ENCODE data around the gene MAPK12. TPM values are rescaled to one million over a fixed set of nuclear protein-coding genes. Genes with fewer than 3 reads are reported as not detected.

Gene MAPK12
- total RNA-seq, 4 donors from 2014 or later = 3.6 to 17.7 (median 5.4) TPM

DNA sequence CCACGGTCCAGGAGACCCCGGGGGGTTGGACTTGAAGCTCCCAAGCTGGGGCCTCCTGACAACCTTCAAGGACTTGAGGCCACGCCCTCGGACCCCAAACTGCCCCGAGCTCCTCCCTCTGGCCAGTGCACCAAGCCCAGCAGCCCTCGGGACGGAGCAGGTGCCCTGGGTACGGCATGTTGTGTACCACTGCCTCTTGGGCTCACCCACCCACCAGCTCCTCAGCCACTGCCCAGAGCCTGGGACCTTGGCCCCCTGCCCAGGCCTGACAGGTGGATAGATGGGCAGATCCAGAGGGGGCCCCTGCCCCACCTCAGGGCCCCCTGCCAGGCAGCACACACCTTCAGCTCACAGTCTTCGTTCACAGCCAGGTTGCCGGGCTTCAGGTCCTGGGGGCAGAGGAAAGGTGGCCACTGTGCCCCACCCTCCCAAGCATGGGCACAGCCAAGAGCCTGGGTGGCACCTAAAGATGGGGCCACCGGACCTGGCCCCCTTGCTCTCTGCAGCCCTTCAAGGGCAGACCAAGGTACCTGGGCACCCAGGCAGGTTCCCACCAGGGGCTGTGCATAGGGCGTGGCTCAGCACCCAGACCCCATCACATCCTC is 5.1 kb downstream of the MAPK12 start:
- no peak for TF ChIP-seq CTCF (IDR thresholded peaks at IDR 0.05; ENCODE audit: low read depth)

DNA sequence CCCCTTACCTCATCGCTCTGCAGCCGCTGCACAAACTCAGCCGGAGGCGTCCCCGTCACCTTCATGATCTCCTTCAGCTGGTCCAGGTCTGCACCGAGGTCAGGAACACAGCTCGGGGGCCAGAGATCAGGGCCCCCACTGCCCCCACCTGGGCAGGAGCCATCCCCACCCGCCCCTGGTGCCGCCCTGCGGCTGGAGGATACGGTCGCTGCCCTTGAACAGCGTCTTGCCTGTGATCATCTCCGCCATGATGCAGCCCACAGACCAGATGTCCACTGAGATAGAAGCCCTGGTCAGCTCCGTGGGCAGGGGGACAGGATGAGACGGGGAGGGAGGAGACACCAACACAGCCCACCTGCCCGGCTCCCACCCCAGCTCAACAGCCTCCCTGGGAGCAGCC is 5.9 kb downstream of the MAPK12 start:
- no peak for TF ChIP-seq CTCF (IDR thresholded peaks at IDR 0.05; ENCODE audit: low read depth)

- TF ChIP-seq CTCF (IDR thresholded peaks at IDR 0.05; ENCODE audit: low read depth) = no peak
Measured at GRCh38 chr22:50255099-50255498, 6.4 kb downstream of the MAPK12 start.

GRCh38 chr22:50253941-50254340 is 7.5 kb downstream of the MAPK12 start:
- no peak for TF ChIP-seq CTCF (IDR thresholded peaks at IDR 0.05; ENCODE audit: low read depth)

DNA sequence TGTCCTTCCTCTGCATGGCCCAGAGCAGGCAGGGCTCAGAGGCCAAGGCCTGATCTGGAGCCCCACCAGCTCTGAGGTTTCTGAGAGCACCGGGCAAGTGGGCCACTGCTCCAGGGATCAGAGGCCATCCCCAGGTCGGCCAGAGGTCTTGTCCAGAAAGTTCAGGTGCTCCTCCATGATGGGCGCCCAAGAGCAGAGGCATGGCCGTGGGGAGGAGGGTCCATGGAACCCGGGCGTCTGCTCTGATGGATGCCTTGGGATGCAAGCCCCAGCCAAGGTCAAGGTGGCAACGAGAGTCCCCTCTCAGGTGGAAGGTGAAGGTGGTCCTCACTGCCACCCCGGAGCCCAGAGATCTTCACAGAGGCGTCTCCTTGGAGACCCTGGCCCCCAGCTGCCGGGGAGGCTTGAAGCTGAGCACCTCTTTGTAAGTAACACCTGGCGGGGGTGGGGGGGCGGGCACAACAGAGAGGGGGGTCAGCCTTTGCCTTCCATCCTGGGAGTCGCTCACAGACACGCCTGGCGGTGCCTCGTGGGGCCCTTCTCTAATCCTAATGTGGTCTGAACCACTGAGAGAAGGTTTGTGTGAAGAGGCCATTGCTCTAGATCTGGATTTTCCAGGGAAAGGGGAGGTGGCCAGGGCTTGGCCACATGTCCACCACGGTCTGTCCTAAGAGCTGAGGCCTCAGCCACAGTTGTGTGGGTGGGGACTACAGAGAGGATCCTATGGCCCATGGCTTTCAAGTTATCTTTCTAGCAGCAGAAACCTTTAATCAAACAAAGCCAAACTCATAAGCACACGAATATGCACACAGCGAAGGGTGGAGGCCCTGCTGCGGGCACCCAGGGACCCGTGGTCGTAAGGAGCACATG is 8.2 kb downstream of the MAPK12 start:
- no peak for TF ChIP-seq CTCF (IDR thresholded peaks at IDR 0.05; ENCODE audit: low read depth)

- TF ChIP-seq CTCF (IDR thresholded peaks at IDR 0.05; ENCODE audit: low read depth) = no peak
Measured at GRCh38 chr22:50252082-50253045, 9.1 kb downstream of the MAPK12 start.
